ENCODE data around the gene ALKBH2. TPM values are rescaled to one million over a fixed set of nuclear protein-coding genes. Genes with fewer than 3 reads are reported as not detected.
"Not testable (repeated sequence)": the region's sequence is repeated elsewhere in the genome, so short reads cannot be mapped to it uniquely, and the experiment has no call there.

ALKBH2 gene
- total RNA-seq, 1 donor from 2014 or later, result 18.6 TPM

- no peak for DNase-seq (ENCODE audit: low spot score)
Observed at GRCh38 chr12:109074866-109075265, 18.4 kb downstream of the ALKBH2 start.

- DNase-seq (ENCODE audit: low spot score), result no peak
Observed at GRCh38 chr12:109069307-109070271, 23.7 kb downstream of the ALKBH2 start.

- no peak for DNase-seq (ENCODE audit: low spot score)
Observed at GRCh38 chr12:109065853-109066193, 27.4 kb downstream of the ALKBH2 start.

GRCh38 chr12:109065154-109065852 is 28.0 kb downstream of the ALKBH2 start:
- no peak for DNase-seq (ENCODE audit: low spot score)

- no peak for DNase-seq (ENCODE audit: low spot score)
Observed at GRCh38 chr12:109064143-109064542, 29.1 kb downstream of the ALKBH2 start.

- DNase-seq (ENCODE audit: low spot score), result no peak
Observed at GRCh38 chr12:109058773-109059172, 34.5 kb downstream of the ALKBH2 start.

GRCh38 chr12:109057376-109057775 is 35.9 kb downstream of the ALKBH2 start:
- DNase-seq (ENCODE audit: low spot score), result no peak

- no peak for DNase-seq (ENCODE audit: low spot score)
Observed at GRCh38 chr12:109056891-109057290, 36.4 kb downstream of the ALKBH2 start.

- no peak for DNase-seq (ENCODE audit: low spot score)
Observed at GRCh38 chr12:109054520-109054919, 38.8 kb downstream of the ALKBH2 start.

- DNase-seq (ENCODE audit: low spot score), result not testable (repeated sequence)
Observed at GRCh38 chr12:109054124-109054513, 39.2 kb downstream of the ALKBH2 start.

- no peak for DNase-seq (ENCODE audit: low spot score)
Observed at GRCh38 chr12:109053382-109054123, 39.7 kb downstream of the ALKBH2 start.

- DNase-seq (ENCODE audit: low spot score), result peak; percentile 94
Observed at GRCh38 chr12:109052414-109053323, 40.6 kb downstream of the ALKBH2 start, which contains the start of gene USP30. TSS of gene USP30 (plus strand) at chr12:109052576. CDS start at chr12:109052679, 103 bp downstream.

- DNase-seq (ENCODE audit: low spot score), result no peak
Observed at GRCh38 chr12:109052097-109052413, 41.2 kb downstream of the ALKBH2 start.

GRCh38 chr12:109049794-109050193 is 43.5 kb downstream of the ALKBH2 start:
- not testable (repeated sequence) for DNase-seq (ENCODE audit: low spot score)

GRCh38 chr12:109048706-109049105 is 44.6 kb downstream of the ALKBH2 start:
- not testable (repeated sequence) for DNase-seq (ENCODE audit: low spot score)

- no peak for DNase-seq (ENCODE audit: low spot score)
Observed at GRCh38 chr12:109047081-109047805, 46.0 kb downstream of the ALKBH2 start.

GRCh38 chr12:109044241-109044640 is 49.0 kb downstream of the ALKBH2 start:
- no peak for DNase-seq (ENCODE audit: low spot score)
